ENCODE data around the gene METTL22.

The METTL22 gene

GRCh38 chr16:8686031-8686621, 64.6 kb downstream of the METTL22 start:
- no peak for DNase-seq (ENCODE audit: low spot score)
- TF ChIP-seq CTCF (IDR thresholded peaks at IDR 0.05; ENCODE audit: extremely low read depth, missing control alignments) = no peak

DNA sequence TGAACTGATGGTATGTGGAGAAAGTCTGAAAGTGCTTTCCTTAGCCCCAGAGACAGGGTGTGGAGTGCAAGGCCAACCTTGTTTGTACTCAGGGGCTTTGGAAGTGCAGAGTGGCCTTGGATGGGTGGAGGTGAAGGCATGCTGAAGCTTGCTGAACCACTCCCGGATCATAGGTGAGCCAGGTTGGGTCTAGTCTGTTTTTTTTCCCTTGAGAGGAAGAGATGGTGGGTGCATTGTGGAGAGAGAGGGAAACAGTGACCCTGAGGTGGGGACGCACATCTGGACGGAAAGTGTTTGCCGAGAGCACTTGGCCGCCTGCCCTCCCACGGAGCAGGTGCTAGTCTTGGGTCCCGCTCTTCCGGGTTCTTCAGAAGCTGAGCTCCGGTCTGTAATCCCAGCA, 65.4 kb downstream of the METTL22 start:
- no peak for TF ChIP-seq CTCF (IDR thresholded peaks at IDR 0.05; ENCODE audit: extremely low read depth, missing control alignments)
- DNase-seq (ENCODE audit: low spot score) = no peak

GRCh38 chr16:8689686-8690085, 68.2 kb downstream of the METTL22 start:
- no peak for DNase-seq (ENCODE audit: low spot score)
- no peak for TF ChIP-seq CTCF (IDR thresholded peaks at IDR 0.05; ENCODE audit: extremely low read depth, missing control alignments)

GRCh38 chr16:8691728-8692127, 70.2 kb downstream of the METTL22 start:
- TF ChIP-seq CTCF (IDR thresholded peaks at IDR 0.05; ENCODE audit: extremely low read depth, missing control alignments) = no peak
- no peak for DNase-seq (ENCODE audit: low spot score)

DNA sequence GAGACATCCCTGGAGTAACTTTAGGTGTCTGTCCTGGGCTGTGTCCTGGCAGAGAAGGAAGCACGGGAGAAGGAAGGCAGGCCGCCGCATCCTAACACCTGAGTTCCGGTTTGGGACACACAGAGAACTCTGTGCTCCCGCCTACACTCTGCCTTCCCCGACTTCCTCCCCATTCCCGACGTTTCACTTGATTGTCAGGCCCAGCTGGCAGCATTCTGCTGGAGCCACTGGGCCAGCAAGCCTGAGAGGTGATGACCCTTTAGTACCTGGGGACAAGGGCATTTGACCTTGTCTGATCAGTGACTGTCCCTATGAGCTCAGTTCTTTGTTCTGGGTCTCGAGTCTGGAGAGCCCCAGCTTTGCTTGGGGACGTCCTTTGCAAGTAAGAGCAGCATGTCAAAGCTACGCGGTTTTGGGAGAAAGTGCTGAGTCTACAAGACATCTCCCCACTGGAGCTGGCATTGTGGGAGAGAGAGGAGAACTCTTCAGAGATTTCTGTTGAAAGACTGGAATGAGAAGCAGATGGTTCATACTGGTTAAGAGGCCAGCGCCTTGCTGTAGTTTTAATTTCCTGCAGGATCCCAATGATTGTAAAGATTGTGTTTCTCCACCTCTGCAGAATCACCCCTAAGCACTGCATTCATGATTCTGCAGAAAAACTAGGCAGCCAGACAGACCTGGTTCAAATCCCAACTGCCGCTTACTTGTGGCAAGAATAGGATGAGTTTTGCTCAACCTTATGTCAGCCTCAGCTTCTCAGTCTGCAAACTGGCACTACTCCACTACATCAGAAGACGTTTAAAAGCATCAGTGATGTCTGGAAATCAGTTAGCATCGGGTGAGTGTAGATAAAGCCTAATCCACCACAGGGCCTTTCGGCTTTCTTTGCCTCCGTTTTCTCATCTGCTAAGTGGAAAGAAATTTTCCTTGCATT, 73.6 kb downstream of the METTL22 start:
- no peak for TF ChIP-seq CTCF (IDR thresholded peaks at IDR 0.05; ENCODE audit: extremely low read depth, missing control alignments)
- no peak for DNase-seq (ENCODE audit: low spot score)

GRCh38 chr16:8696880-8697279, 75.4 kb downstream of the METTL22 start:
- no peak for TF ChIP-seq CTCF (IDR thresholded peaks at IDR 0.05; ENCODE audit: extremely low read depth, missing control alignments)
- no peak for DNase-seq (ENCODE audit: low spot score)

GRCh38 chr16:8697965-8698364, 76.5 kb downstream of the METTL22 start:
- TF ChIP-seq CTCF (IDR thresholded peaks at IDR 0.05; ENCODE audit: extremely low read depth, missing control alignments) = no peak
- no peak for DNase-seq (ENCODE audit: low spot score)

All from GM20000 (cell line).